Adrenal gland (tissue), 12 donors: ENCODE data around the gene MISP. TPM values are rescaled to one million over a fixed set of nuclear protein-coding genes. Genes with fewer than 3 reads are reported as not detected.

Experiments
- DNase-seq, 7 donors: peaks; one replicate each; pipeline ENCODE4 v3.0.0-alpha.2; 2019 to 2020
- H3K27ac ChIP-seq, 5 donors: fragments of 200-600 bp; sonication (generic) in 4 of 5; 1 replicate in 3 of 5; 2 replicates in 2 of 5; pipeline versions ENCODE4 v1.5.1 to v1.8.0; 2016 to 2020; ENCODE audit warnings: mild to moderate bottlenecking in 1 of 5
- H3K27me3 ChIP-seq: fragments of 200-600 bp; 2 replicates; pipeline ENCODE4 v1.8.0; 2021
- H3K36me3 ChIP-seq, 2 donors: fragments of 200-600 bp; replicated peaks in 1 of 2; 1 replicate in 1 of 2; 2 replicates in 1 of 2; pipeline versions ENCODE4 v1.5.1 to v1.8.0; 2018 to 2022
- H3K4me1 ChIP-seq, 2 donors: fragments of 200-600 bp; replicated peaks in 1 of 2; 1 replicate in 1 of 2; 2 replicates in 1 of 2; pipeline versions ENCODE4 v1.5.1 to v1.8.0; 2018 to 2021
- H3K4me3 ChIP-seq, 4 donors: fragments of 200-600 bp; sonication (generic) in 3 of 4; one replicate each; pipeline ENCODE4 v1.5.1; 2016 to 2018
- H3K9me3 ChIP-seq, 3 donors: fragments of 200-600 bp; sonication (generic) in 1 of 3; replicated peaks in 1 of 3; 1 replicate in 2 of 3; 2 replicates in 1 of 3; pipeline versions ENCODE4 v1.5.1 to v1.8.0; 2016 to 2021
- CTCF ChIP-seq, 6 experiments: fragments of 450-650 bp in 4 of 6; fragments of 200-600 bp in 2 of 6; sonication (generic) in 1 of 6; IDR thresholded peaks; 1 replicate in 5 of 6; 2 replicates in 1 of 6; pipeline versions ENCODE4 v1.5.1 to v1.8.0; 2016 to 2021; ENCODE audit warnings: antibody characterized with exemption in 6 of 6, mild to moderate bottlenecking in 2 of 6, moderate library complexity in 1 of 6
- POLR2A ChIP-seq, 2 donors: fragments of 450-650 bp; IDR thresholded peaks; one replicate each; pipeline ENCODE4 v1.6.1; 2017; ENCODE audit warnings: antibody characterized with exemption in 2 of 2, mild to moderate bottlenecking in 2 of 2, moderate library complexity in 1 of 2
- WGBS, 4 donors: extraction: QIAGEN DNeasy Blood & Tissue Kit in 2 of 4; methylation state at CpG; one replicate each; pipeline versions ENCODE4 v1.1.5 to v1.1.7; 2013 to 2017; 5-methylcytosine and 5-hydroxymethylcytosine counted together
- intact Hi-C, 2 donors: fragments of 100-400 bp; cut with DNase I; formaldehyde crosslinking; loops; one replicate each; pipeline versions ENCODE4 v1.14.1 to v1.15.0; 2022 to 2023
- polyA plus RNA-seq, 3 donors: library from polyadenylated mRNA; stranded (reverse); fragments of 200-250 nt in 2 of 3; fragments of 350-450 nt in 1 of 3; fragmentation: Illumina TruSeq in 1 of 3; extraction: RNeasy Lipid Tissue Mini Kit (QIAGEN cat#74804) in 1 of 3; gene quantifications; one replicate each; pipeline ENCODE4 v1.2.3, GENCODE V29; 2013 to 2014
- total RNA-seq, 9 donors: library from RNA; depleted of rRNA in 4 of 9; stranded (reverse); fragments of >200 nt in 4 of 9; fragments of 120-200 nt in 1 of 9; fragmentation: NEBNext Ultra II Directional in 1 of 9; extraction: Animal tissue kit (Norgen Biotek cat#: 25700) in 1 of 9; gene quantifications; one replicate each; pipeline versions ENCODE4 v1.1.0 to v1.2.4, GENCODE V29; 2013 to 2023
- donor health status: healthy with polysubstance abuse.
- donor health status: Bipolar disorder and iron deficiency.
- donor health status: DM: yes; HTN: yes; CAD: no.
- donor health status: DM: no; HTN: no; CAD: no.
- donor health status: DM: no; HTN: no; CAD: no.
- donor health status: DM: yes; HTN: yes; CAD: no.

Gene MISP
- total and polyA plus RNA-seq, 12 donors = 0.06 to 0.43 (median 0.11) TPM; not detected in 6

GRCh38 chr19:747432-748273 lies 3.3 kb upstream of the MISP start:
- DNase-seq = no peak
- no peaks in the 10 kb centered on the region for H3K9me3 ChIP-seq
- 95 to 98% (median 96%) methylated on average over 10 to 28 of the region's 28 CpGs for WGBS, 4 donors
- no peaks in the 10 kb centered on the region for H3K27me3 ChIP-seq
- intact Hi-C loops = no loop called here
- no peaks in the 10 kb centered on the region for H3K36me3 ChIP-seq
- H3K4me1 ChIP-seq = no peaks in the 10 kb centered on the region
- TF ChIP-seq POLR2A (IDR thresholded peaks at IDR 0.05) (no peak), CTCF (IDR thresholded peaks at IDR 0.05) (no peak)
- no peak overlapping the region for H3K27ac ChIP-seq
- no peak overlapping the region for H3K4me3 ChIP-seq

GRCh38 chr19:748274-748598 lies 2.7 kb upstream of the MISP start:
- H3K9me3 ChIP-seq = no peaks in the 10 kb centered on the region
- DNase-seq = no peak
- H3K4me1 ChIP-seq = no peaks in the 10 kb centered on the region
- H3K4me3 ChIP-seq = no peak overlapping the region
- WGBS, 4 donors = 85 to 89% (median 88%) methylated on average over 7 to 14 of the region's 14 CpGs
- no peaks in the 10 kb centered on the region for H3K36me3 ChIP-seq
- intact Hi-C loops = no loop called here
- H3K27me3 ChIP-seq = no peaks in the 10 kb centered on the region
- H3K27ac ChIP-seq = no peak overlapping the region
- TF ChIP-seq POLR2A (IDR thresholded peaks at IDR 0.05) = no peak
- no peak for TF ChIP-seq CTCF (IDR thresholded peaks at IDR 0.05)

- H3K27me3 ChIP-seq = no peaks in the 10 kb centered on the region
- no peaks in the 10 kb centered on the region for H3K4me1 ChIP-seq
- WGBS, 4 donors = 76 to 84% (median 78%) methylated on average over 14 of the region's 14 CpGs
- TF ChIP-seq POLR2A (IDR thresholded peaks at IDR 0.05) = no peak
- TF ChIP-seq CTCF (IDR thresholded peaks at IDR 0.05) = no peak
- no peak for DNase-seq
- H3K9me3 ChIP-seq = no peaks in the 10 kb centered on the region
- no peaks in the 10 kb centered on the region for H3K36me3 ChIP-seq
- no peak overlapping the region for H3K27ac ChIP-seq
- H3K4me3 ChIP-seq = no peak overlapping the region
- intact Hi-C loops = no loop called here
Observed at GRCh38 chr19:749811-750210, 1.1 kb upstream of the MISP start.

GRCh38 chr19:751501-752341 lies 809 bp downstream of the MISP start:
- H3K4me1 ChIP-seq = no peaks in the 10 kb centered on the region
- H3K9me3 ChIP-seq = no peaks in the 10 kb centered on the region
- WGBS, 4 donors = 56 to 90% (median 63%) methylated on average over 7 to 30 of the region's 30 CpGs
- H3K27ac ChIP-seq = peak overlapping the region in 1 of 5 donors; percentile 17
- intact Hi-C loops = no loop called here
- TF ChIP-seq POLR2A (IDR thresholded peaks at IDR 0.05) (no peak), CTCF (IDR thresholded peaks at IDR 0.05) (no peak)
- no peaks in the 10 kb centered on the region for H3K27me3 ChIP-seq
- H3K4me3 ChIP-seq = no peak overlapping the region
- H3K36me3 ChIP-seq = no peaks in the 10 kb centered on the region
- peak in 1 of 7 donors; percentile 44 for DNase-seq
